Liver (tissue), 3 donors: ENCODE results near the gene CORT.

Experiments used
- EGR1 ChIP-seq, 2 donors: IDR thresholded peaks; 2 replicates each; pipeline ENCODE4 v1.6.1; 2016 to 2018; ENCODE audit warnings: antibody characterized with exemption in 2 of 2, low read depth in 2 of 2
- GABPA ChIP-seq, 2 donors: IDR thresholded peaks in 1 of 2; conservative IDR thresholded peaks in 1 of 2; 2 replicates each; pipeline ENCODE4 v1.6.1; 2016; ENCODE audit warnings: antibody characterized with exemption in 2 of 2, mild to moderate bottlenecking in 1 of 2, moderate library complexity in 1 of 2
- HNF4G ChIP-seq: IDR thresholded peaks from 2 replicates; pipeline ENCODE4 v1.6.1; 2016; ENCODE audit warnings: antibody characterized with exemption
- MAX ChIP-seq: IDR thresholded peaks from 2 replicates; pipeline ENCODE4 v1.6.1; 2016; ENCODE audit warnings: antibody characterized with exemption
- RAD21 ChIP-seq, 2 donors: IDR thresholded peaks; 2 replicates each; pipeline ENCODE4 v1.6.1; 2016; ENCODE audit warnings: antibody characterized with exemption in 2 of 2, mild to moderate bottlenecking in 2 of 2
- RXRA ChIP-seq, 2 donors: IDR thresholded peaks; 2 replicates each; pipeline ENCODE4 v1.6.1; 2017 to 2018; ENCODE audit warnings: antibody characterized with exemption in 2 of 2, mild to moderate bottlenecking in 1 of 2
- SP1 ChIP-seq: IDR thresholded peaks from 2 replicates; pipeline ENCODE4 v1.6.1; 2018; ENCODE audit warnings: antibody characterized with exemption, mild to moderate bottlenecking
- TAF1 ChIP-seq: conservative IDR thresholded peaks from 2 replicates; pipeline ENCODE4 v1.6.1; 2016; ENCODE audit warnings: antibody characterized with exemption, mild to moderate bottlenecking
- YY1 ChIP-seq: IDR thresholded peaks from 2 replicates; pipeline ENCODE4 v1.6.1; 2016; ENCODE audit warnings: antibody characterized with exemption, mild to moderate bottlenecking
- TF ChIP-seq, protein P1 (sequence below): fragments of 150-350 bp; IDR thresholded peaks from 2 replicates; pipeline ENCODE4 v1.5.1; 2017; ENCODE audit warnings: improper control_type of control experiment, low read depth, low read length; ENCODE audit not compliant: missing input control
- TF ChIP-seq, protein P2 (sequence below): IDR thresholded peaks from 2 replicates; pipeline ENCODE4 v1.6.1; 2016; ENCODE audit warnings: antibody characterized with exemption
- TF ChIP-seq, protein P3 (sequence below): IDR thresholded peaks from 2 replicates; pipeline ENCODE4 v1.6.1; 2016; ENCODE audit warnings: antibody characterized with exemption, mild to moderate bottlenecking
- TF ChIP-seq, protein P4 (sequence below): IDR thresholded peaks from 2 replicates; pipeline ENCODE4 v1.6.1; 2016; ENCODE audit warnings: antibody characterized with exemption
- donor health status: healthy.
- donor health status: healthy.

- TF ChIP-seq RXRA (IDR thresholded peaks at IDR 0.05) = no peak
- TF ChIP-seq, protein P1, sequence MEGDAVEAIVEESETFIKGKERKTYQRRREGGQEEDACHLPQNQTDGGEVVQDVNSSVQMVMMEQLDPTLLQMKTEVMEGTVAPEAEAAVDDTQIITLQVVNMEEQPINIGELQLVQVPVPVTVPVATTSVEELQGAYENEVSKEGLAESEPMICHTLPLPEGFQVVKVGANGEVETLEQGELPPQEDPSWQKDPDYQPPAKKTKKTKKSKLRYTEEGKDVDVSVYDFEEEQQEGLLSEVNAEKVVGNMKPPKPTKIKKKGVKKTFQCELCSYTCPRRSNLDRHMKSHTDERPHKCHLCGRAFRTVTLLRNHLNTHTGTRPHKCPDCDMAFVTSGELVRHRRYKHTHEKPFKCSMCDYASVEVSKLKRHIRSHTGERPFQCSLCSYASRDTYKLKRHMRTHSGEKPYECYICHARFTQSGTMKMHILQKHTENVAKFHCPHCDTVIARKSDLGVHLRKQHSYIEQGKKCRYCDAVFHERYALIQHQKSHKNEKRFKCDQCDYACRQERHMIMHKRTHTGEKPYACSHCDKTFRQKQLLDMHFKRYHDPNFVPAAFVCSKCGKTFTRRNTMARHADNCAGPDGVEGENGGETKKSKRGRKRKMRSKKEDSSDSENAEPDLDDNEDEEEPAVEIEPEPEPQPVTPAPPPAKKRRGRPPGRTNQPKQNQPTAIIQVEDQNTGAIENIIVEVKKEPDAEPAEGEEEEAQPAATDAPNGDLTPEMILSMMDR = no peak
- TF ChIP-seq, protein P2, sequence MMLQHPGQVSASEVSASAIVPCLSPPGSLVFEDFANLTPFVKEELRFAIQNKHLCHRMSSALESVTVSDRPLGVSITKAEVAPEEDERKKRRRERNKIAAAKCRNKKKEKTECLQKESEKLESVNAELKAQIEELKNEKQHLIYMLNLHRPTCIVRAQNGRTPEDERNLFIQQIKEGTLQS = no peak
- TF ChIP-seq GABPA (IDR thresholded peaks at IDR 0.05 in 1 of 2, conservative IDR thresholded peaks at IDR 0.05 in 1 of 2) = no peak
- TF ChIP-seq SP1 = no peak
- no peak for TF ChIP-seq TAF1
- TF ChIP-seq HNF4G = no peak
- TF ChIP-seq, protein P3, sequence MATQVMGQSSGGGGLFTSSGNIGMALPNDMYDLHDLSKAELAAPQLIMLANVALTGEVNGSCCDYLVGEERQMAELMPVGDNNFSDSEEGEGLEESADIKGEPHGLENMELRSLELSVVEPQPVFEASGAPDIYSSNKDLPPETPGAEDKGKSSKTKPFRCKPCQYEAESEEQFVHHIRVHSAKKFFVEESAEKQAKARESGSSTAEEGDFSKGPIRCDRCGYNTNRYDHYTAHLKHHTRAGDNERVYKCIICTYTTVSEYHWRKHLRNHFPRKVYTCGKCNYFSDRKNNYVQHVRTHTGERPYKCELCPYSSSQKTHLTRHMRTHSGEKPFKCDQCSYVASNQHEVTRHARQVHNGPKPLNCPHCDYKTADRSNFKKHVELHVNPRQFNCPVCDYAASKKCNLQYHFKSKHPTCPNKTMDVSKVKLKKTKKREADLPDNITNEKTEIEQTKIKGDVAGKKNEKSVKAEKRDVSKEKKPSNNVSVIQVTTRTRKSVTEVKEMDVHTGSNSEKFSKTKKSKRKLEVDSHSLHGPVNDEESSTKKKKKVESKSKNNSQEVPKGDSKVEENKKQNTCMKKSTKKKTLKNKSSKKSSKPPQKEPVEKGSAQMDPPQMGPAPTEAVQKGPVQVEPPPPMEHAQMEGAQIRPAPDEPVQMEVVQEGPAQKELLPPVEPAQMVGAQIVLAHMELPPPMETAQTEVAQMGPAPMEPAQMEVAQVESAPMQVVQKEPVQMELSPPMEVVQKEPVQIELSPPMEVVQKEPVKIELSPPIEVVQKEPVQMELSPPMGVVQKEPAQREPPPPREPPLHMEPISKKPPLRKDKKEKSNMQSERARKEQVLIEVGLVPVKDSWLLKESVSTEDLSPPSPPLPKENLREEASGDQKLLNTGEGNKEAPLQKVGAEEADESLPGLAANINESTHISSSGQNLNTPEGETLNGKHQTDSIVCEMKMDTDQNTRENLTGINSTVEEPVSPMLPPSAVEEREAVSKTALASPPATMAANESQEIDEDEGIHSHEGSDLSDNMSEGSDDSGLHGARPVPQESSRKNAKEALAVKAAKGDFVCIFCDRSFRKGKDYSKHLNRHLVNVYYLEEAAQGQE = no peak
- TF ChIP-seq YY1 = no peak
- no peak for TF ChIP-seq MAX
- TF ChIP-seq, protein P4, sequence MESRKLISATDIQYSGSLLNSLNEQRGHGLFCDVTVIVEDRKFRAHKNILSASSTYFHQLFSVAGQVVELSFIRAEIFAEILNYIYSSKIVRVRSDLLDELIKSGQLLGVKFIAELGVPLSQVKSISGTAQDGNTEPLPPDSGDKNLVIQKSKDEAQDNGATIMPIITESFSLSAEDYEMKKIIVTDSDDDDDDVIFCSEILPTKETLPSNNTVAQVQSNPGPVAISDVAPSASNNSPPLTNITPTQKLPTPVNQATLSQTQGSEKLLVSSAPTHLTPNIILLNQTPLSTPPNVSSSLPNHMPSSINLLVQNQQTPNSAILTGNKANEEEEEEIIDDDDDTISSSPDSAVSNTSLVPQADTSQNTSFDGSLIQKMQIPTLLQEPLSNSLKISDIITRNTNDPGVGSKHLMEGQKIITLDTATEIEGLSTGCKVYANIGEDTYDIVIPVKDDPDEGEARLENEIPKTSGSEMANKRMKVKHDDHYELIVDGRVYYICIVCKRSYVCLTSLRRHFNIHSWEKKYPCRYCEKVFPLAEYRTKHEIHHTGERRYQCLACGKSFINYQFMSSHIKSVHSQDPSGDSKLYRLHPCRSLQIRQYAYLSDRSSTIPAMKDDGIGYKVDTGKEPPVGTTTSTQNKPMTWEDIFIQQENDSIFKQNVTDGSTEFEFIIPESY = no peak
- TF ChIP-seq RAD21 (IDR thresholded peaks at IDR 0.05) = no peak
- TF ChIP-seq EGR1 (IDR thresholded peaks at IDR 0.05; ENCODE audit: low read depth in 2 of 2) = no peak
Measured at GRCh38 chr1:10440305-10440704, 9.5 kb upstream of the CORT start.
